WTC11 (cell line): ENCODE results near the gene ZDHHC14. TPM values are rescaled to one million over a fixed set of nuclear protein-coding genes. Genes with fewer than 3 reads are reported as not detected.

ENCODE experiments used
- ATAC-seq: fragments of 200-7000 bp; cut with Tn5 transposase; 2 replicates; pipeline ENCODE4 v1.10.0; 2021; ENCODE audit warnings: mild to moderate bottlenecking, moderate library complexity
- CTCF ChIA-PET: fragments of 300-600 bp; sonication (Branson Sonifier 250); formaldehyde crosslinking; loops from one replicate; lab custom pipeline; 2021; ENCODE audit warnings: antibody characterized with exemption; lab: Charles Lee
- POLR2A ChIA-PET: fragments of 350-600 bp; sonication (Branson Sonifier 250); formaldehyde crosslinking; loops from one replicate; lab custom pipeline; 2021; ENCODE audit warnings: antibody characterized with exemption; lab: Charles Lee
- DNase-seq: peaks from one replicate; pipeline ENCODE4 v3.0.0; 2021; ENCODE audit warnings: low spot score
- H3K27ac Mint-ChIP-seq: 2 replicates; pipeline ENCODE4 v1.8.0; 2021; ENCODE audit warnings: mixed read lengths
- H3K27me3 Mint-ChIP-seq: 2 replicates; pipeline ENCODE4 v1.8.0; 2021; ENCODE audit warnings: low read depth, mild to moderate bottlenecking, moderate library complexity, mixed read lengths
- H3K36me3 Mint-ChIP-seq: 2 replicates; pipeline ENCODE4 v1.8.0; 2021; ENCODE audit warnings: mixed read lengths
- H3K4me1 Mint-ChIP-seq: 2 replicates; pipeline ENCODE4 v1.8.0; 2022; ENCODE audit warnings: mixed read lengths
- H3K4me3 Mint-ChIP-seq: 2 replicates; pipeline ENCODE4 v1.8.0; 2021; ENCODE audit warnings: mild to moderate bottlenecking, moderate library complexity, mixed read lengths
- H3K9me3 Mint-ChIP-seq: 2 replicates; pipeline ENCODE4 v1.8.0; 2021; ENCODE audit warnings: mixed read lengths
- ELF4 ChIP-seq: sonication (generic); formaldehyde crosslinking; IDR thresholded peaks from 2 replicates; pipeline ENCODE4 v1.8.1; 2022; ENCODE audit warnings: low read depth, mild to moderate bottlenecking, moderate library complexity, missing genetic modification reagents
- EMX1 ChIP-seq: fragments of 250-450 bp; sonication (Bioruptor Pico); IDR thresholded peaks from 2 replicates; pipeline ENCODE4 v1.8.0; 2021; ENCODE audit warnings: mild to moderate bottlenecking
- ESRRA ChIP-seq: sonication (generic); formaldehyde crosslinking; IDR thresholded peaks from 2 replicates; pipeline ENCODE4 v1.8.1; 2022; ENCODE audit warnings: mild to moderate bottlenecking, missing genetic modification reagents, borderline replicate concordance
- GTF2I ChIP-seq: fragments of 250-450 bp; sonication (Bioruptor Pico); conservative IDR thresholded peaks from 2 replicates; pipeline ENCODE4 v1.4.0; 2021; ENCODE audit warnings: mild to moderate bottlenecking
- HMGA2 ChIP-seq: fragments of 250-450 bp; sonication (Bioruptor Pico); IDR thresholded peaks from 2 replicates; pipeline ENCODE4 v1.4.0; 2021; ENCODE audit warnings: mild to moderate bottlenecking, moderate library complexity
- KAT7 ChIP-seq: sonication (generic); formaldehyde crosslinking; IDR thresholded peaks from 2 replicates; pipeline ENCODE4 v1.8.1; 2023; ENCODE audit warnings: missing genetic modification reagents, mild to moderate bottlenecking, borderline replicate concordance
- NFYB ChIP-seq: sonication (generic); formaldehyde crosslinking; conservative IDR thresholded peaks from 2 replicates; pipeline ENCODE4 v1.8.0; 2022; ENCODE audit warnings: low read depth, missing genetic modification reagents
- NR2C2 ChIP-seq: sonication (generic); formaldehyde crosslinking; IDR thresholded peaks from 2 replicates; pipeline ENCODE4 v1.8.0; 2022; ENCODE audit warnings: mild to moderate bottlenecking, missing genetic modification reagents
- OVOL2 ChIP-seq: fragments of 250-450 bp; sonication (Bioruptor Pico); IDR thresholded peaks from 2 replicates; pipeline ENCODE4 v1.9.0; 2021; ENCODE audit warnings: mild to moderate bottlenecking, borderline replicate concordance
- RORB ChIP-seq: fragments of 250-450 bp; sonication (Bioruptor Pico); IDR thresholded peaks from 2 replicates; pipeline ENCODE4 v1.9.0; 2021; ENCODE audit warnings: mild to moderate bottlenecking
- SOX15 ChIP-seq: fragments of 250-450 bp; sonication (Bioruptor Pico); IDR thresholded peaks from 2 replicates; pipeline ENCODE4 v1.9.0; 2021; ENCODE audit warnings: mild to moderate bottlenecking
- TCF7 ChIP-seq: sonication (generic); formaldehyde crosslinking; IDR thresholded peaks from 2 replicates; pipeline ENCODE4 v1.8.0; 2022; ENCODE audit warnings: mild to moderate bottlenecking, low read depth, missing genetic modification reagents, moderate library complexity
- ZNF121 ChIP-seq: sonication (generic); formaldehyde crosslinking; IDR thresholded peaks from 2 replicates; pipeline ENCODE4 v1.8.0; 2023; ENCODE audit warnings: missing genetic modification reagents
- ZNF219 ChIP-seq: sonication (generic); formaldehyde crosslinking; IDR thresholded peaks from 2 replicates; pipeline ENCODE4 v1.8.0; 2023; ENCODE audit warnings: missing genetic modification reagents, mild to moderate bottlenecking, borderline replicate concordance
- ZNF263 ChIP-seq: sonication (generic); formaldehyde crosslinking; IDR thresholded peaks from 2 replicates; pipeline ENCODE4 v1.8.1; 2022; ENCODE audit warnings: low read depth, mild to moderate bottlenecking, moderate library complexity, missing genetic modification reagents
- ZNF416 ChIP-seq: fragments of 250-450 bp; sonication (Bioruptor Pico); IDR thresholded peaks from 2 replicates; pipeline ENCODE4 v1.9.0; 2021; ENCODE audit warnings: mild to moderate bottlenecking, inconsistent platforms
- ZNF423 ChIP-seq: fragments of 250-450 bp; sonication (Bioruptor Pico); IDR thresholded peaks from 2 replicates; pipeline ENCODE4 v2.1.2; 2022; ENCODE audit warnings: mild to moderate bottlenecking, moderate library complexity
- total RNA-seq: library from RNA; stranded (reverse); gene quantifications from 3 replicates; pipeline ENCODE4 v1.2.3, GENCODE V29; 2021
- TF ChIP-seq, protein P1 (sequence below): sonication (generic); formaldehyde crosslinking; IDR thresholded peaks from 2 replicates; pipeline ENCODE4 v1.8.1; 2023; ENCODE audit warnings: mild to moderate bottlenecking, missing genetic modification reagents
- TF ChIP-seq, protein P2 (sequence below): sonication (generic); formaldehyde crosslinking; IDR thresholded peaks from 2 replicates; pipeline ENCODE4 v1.8.0; 2022; ENCODE audit warnings: mild to moderate bottlenecking, missing genetic modification reagents
- TF ChIP-seq, protein P3 (sequence below): sonication (generic); formaldehyde crosslinking; IDR thresholded peaks from 2 replicates; pipeline ENCODE4 v1.8.0; 2022; ENCODE audit warnings: mild to moderate bottlenecking, missing genetic modification reagents
- TF ChIP-seq, protein P4 (sequence below): sonication (generic); formaldehyde crosslinking; IDR thresholded peaks from 2 replicates; pipeline ENCODE4 v1.8.1; 2022; ENCODE audit warnings: missing genetic modification reagents, borderline replicate concordance
- TF ChIP-seq, protein P5 (sequence below): sonication (generic); formaldehyde crosslinking; IDR thresholded peaks from 2 replicates; pipeline ENCODE4 v1.8.1; 2023; ENCODE audit warnings: mild to moderate bottlenecking, missing genetic modification reagents, borderline replicate concordance
- TF ChIP-seq, protein P6 (sequence below): sonication (generic); formaldehyde crosslinking; IDR thresholded peaks from 2 replicates; pipeline ENCODE4 v1.8.1; 2023; ENCODE audit warnings: mild to moderate bottlenecking, missing genetic modification reagents, moderate library complexity
- TF ChIP-seq, protein P7 (sequence below): sonication (generic); formaldehyde crosslinking; IDR thresholded peaks from 2 replicates; pipeline ENCODE4 v1.8.1; 2022; ENCODE audit warnings: mild to moderate bottlenecking, missing genetic modification reagents, moderate library complexity, borderline replicate concordance
- TF ChIP-seq, protein P8 (sequence below): sonication (generic); formaldehyde crosslinking; IDR thresholded peaks from 2 replicates; pipeline ENCODE4 v1.8.0; 2022; ENCODE audit warnings: mild to moderate bottlenecking, missing genetic modification reagents

Gene ZDHHC14
- total RNA-seq, 1 experiment from 2014 or later: 6.6 TPM

DNA sequence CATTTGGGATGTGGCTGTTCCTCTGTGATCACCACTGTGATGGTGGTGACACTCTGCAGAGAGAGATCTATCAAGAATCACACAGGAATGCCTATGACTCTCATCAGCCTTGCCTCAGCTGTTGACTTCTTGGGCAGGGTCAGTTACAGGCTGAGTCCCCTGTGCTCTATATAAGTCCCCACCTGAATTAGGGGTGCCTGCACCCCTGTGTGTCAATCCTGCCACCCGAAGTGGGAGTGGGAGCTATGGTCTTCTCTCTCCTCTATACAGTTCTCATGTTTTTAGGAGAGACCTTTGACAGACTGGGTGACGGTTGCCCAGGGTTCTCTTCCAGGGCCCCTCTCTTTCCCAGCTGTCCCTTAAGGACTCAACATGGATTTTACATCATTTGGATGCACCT, 173.8 kb downstream of the ZDHHC14 start:
- H3K36me3 Mint-ChIP-seq: no peaks in the 10 kb centered on the region
- no peak overlapping the region for H3K4me3 Mint-ChIP-seq
- no peak for DNase-seq
- TF ChIP-seq GTF2I (CRISPR knock-in tag): no peak
- TF ChIP-seq, protein P1, sequence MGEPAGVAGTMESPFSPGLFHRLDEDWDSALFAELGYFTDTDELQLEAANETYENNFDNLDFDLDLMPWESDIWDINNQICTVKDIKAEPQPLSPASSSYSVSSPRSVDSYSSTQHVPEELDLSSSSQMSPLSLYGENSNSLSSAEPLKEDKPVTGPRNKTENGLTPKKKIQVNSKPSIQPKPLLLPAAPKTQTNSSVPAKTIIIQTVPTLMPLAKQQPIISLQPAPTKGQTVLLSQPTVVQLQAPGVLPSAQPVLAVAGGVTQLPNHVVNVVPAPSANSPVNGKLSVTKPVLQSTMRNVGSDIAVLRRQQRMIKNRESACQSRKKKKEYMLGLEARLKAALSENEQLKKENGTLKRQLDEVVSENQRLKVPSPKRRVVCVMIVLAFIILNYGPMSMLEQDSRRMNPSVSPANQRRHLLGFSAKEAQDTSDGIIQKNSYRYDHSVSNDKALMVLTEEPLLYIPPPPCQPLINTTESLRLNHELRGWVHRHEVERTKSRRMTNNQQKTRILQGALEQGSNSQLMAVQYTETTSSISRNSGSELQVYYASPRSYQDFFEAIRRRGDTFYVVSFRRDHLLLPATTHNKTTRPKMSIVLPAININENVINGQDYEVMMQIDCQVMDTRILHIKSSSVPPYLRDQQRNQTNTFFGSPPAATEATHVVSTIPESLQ: no peak
- TF ChIP-seq ZNF416: no peak
- no peak for TF ChIP-seq RORB
- TF ChIP-seq, protein P2, sequence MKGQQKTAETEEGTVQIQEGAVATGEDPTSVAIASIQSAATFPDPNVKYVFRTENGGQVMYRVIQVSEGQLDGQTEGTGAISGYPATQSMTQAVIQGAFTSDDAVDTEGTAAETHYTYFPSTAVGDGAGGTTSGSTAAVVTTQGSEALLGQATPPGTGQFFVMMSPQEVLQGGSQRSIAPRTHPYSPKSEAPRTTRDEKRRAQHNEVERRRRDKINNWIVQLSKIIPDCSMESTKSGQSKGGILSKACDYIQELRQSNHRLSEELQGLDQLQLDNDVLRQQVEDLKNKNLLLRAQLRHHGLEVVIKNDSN (CRISPR knock-in tag): no peak
- no peak for TF ChIP-seq TCF7
- no peak for TF ChIP-seq ESRRA
- no peak for TF ChIP-seq ZNF263 (CRISPR knock-in tag)
- no peak for TF ChIP-seq EMX1 (CRISPR knock-in tag)
- TF ChIP-seq NR2C2: no peak
- no peak for TF ChIP-seq ZNF219 (CRISPR knock-in tag)
- TF ChIP-seq, protein P3, sequence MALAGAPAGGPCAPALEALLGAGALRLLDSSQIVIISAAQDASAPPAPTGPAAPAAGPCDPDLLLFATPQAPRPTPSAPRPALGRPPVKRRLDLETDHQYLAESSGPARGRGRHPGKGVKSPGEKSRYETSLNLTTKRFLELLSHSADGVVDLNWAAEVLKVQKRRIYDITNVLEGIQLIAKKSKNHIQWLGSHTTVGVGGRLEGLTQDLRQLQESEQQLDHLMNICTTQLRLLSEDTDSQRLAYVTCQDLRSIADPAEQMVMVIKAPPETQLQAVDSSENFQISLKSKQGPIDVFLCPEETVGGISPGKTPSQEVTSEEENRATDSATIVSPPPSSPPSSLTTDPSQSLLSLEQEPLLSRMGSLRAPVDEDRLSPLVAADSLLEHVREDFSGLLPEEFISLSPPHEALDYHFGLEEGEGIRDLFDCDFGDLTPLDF (CRISPR knock-in tag): no peak
- no peak for TF ChIP-seq KAT7 (CRISPR knock-in tag)
- no peak for TF ChIP-seq ELF4
- TF ChIP-seq ZNF121 (CRISPR knock-in tag): no peak
- TF ChIP-seq, protein P4, sequence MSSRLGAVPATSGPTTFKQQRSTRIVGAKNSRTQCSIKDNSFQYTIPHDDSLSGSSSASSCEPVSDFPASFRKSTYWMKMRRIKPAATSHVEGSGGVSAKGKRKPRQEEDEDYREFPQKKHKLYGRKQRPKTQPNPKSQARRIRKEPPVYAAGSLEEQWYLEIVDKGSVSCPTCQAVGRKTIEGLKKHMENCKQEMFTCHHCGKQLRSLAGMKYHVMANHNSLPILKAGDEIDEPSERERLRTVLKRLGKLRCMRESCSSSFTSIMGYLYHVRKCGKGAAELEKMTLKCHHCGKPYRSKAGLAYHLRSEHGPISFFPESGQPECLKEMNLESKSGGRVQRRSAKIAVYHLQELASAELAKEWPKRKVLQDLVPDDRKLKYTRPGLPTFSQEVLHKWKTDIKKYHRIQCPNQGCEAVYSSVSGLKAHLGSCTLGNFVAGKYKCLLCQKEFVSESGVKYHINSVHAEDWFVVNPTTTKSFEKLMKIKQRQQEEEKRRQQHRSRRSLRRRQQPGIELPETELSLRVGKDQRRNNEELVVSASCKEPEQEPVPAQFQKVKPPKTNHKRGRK: no peak
- CTCF ChIA-PET: no interaction called here
- H3K9me3 Mint-ChIP-seq: no peaks in the 10 kb centered on the region
- H3K4me1 Mint-ChIP-seq: peaks cover 72% of the 10 kb centered on the region
- POLR2A ChIA-PET: no interaction called here
- ATAC-seq: no peak
- H3K27ac Mint-ChIP-seq: no peak overlapping the region
- no peaks in the 10 kb centered on the region; the same call in 1 of the 2 replicates for H3K27me3 Mint-ChIP-seq

DNA sequence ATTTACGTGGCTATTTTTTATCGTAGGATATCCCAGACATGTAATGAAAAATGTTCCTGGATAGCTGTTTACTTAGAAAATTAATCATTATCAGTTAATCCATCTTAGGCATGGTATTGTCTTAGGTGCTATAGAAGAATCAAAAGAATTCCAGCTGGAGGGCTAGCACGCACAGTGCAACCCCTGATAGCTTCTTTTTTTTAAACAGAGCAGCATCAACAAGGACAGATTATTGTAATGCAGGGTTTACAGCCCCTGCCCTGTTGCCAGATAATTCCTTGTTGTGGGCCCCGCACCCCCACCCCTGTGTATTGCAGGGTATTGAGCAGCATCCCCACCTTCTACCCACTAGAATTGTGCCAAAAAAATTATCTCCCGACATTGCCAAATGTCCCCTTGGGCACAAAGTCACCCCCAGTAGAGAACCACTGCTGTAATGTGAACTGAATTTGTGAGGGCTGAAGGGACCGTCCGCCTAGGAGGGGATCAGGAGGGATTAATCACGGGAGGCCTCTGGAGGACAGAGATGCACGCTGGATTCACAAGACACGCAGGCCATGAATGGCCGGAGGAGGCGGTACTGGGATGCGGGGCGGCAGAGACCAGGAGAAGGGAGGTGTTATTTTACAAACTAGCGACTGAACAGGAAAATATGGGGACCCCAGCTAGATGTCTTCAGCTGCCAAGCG, 174.6 kb downstream of the ZDHHC14 start:
- DNase-seq: no peak
- Mint-ChIP-seq H3K9me3 (no peaks in the 10 kb centered on the region), H3K4me3 (no peak overlapping the region), H3K27ac (no peak overlapping the region; the same call in 1 of the 2 replicates), H3K4me1 (peaks cover 64% of the 10 kb centered on the region), H3K36me3 (no peaks in the 10 kb centered on the region), H3K27me3 (no peaks in the 10 kb centered on the region)
- CTCF ChIA-PET: no interaction called here
- POLR2A ChIA-PET: no interaction called here
- no peak for ATAC-seq
- TF ChIP-seq NFYB (CRISPR knock-in tag) (no peak), HMGA2 (CRISPR knock-in tag) (no peak), OVOL2 (CRISPR knock-in tag) (no peak), ZNF423 (no peak), SOX15 (no peak)
- TF ChIP-seq, protein P5, sequence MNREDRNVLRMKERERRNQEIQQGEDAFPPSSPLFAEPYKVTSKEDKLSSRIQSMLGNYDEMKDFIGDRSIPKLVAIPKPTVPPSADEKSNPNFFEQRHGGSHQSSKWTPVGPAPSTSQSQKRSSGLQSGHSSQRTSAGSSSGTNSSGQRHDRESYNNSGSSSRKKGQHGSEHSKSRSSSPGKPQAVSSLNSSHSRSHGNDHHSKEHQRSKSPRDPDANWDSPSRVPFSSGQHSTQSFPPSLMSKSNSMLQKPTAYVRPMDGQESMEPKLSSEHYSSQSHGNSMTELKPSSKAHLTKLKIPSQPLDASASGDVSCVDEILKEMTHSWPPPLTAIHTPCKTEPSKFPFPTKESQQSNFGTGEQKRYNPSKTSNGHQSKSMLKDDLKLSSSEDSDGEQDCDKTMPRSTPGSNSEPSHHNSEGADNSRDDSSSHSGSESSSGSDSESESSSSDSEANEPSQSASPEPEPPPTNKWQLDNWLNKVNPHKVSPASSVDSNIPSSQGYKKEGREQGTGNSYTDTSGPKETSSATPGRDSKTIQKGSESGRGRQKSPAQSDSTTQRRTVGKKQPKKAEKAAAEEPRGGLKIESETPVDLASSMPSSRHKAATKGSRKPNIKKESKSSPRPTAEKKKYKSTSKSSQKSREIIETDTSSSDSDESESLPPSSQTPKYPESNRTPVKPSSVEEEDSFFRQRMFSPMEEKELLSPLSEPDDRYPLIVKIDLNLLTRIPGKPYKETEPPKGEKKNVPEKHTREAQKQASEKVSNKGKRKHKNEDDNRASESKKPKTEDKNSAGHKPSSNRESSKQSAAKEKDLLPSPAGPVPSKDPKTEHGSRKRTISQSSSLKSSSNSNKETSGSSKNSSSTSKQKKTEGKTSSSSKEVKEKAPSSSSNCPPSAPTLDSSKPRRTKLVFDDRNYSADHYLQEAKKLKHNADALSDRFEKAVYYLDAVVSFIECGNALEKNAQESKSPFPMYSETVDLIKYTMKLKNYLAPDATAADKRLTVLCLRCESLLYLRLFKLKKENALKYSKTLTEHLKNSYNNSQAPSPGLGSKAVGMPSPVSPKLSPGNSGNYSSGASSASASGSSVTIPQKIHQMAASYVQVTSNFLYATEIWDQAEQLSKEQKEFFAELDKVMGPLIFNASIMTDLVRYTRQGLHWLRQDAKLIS (CRISPR knock-in tag): no peak
- TF ChIP-seq, protein P6, sequence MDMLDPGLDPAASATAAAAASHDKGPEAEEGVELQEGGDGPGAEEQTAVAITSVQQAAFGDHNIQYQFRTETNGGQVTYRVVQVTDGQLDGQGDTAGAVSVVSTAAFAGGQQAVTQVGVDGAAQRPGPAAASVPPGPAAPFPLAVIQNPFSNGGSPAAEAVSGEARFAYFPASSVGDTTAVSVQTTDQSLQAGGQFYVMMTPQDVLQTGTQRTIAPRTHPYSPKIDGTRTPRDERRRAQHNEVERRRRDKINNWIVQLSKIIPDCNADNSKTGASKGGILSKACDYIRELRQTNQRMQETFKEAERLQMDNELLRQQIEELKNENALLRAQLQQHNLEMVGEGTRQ (CRISPR knock-in tag): no peak
- TF ChIP-seq, protein P7, sequence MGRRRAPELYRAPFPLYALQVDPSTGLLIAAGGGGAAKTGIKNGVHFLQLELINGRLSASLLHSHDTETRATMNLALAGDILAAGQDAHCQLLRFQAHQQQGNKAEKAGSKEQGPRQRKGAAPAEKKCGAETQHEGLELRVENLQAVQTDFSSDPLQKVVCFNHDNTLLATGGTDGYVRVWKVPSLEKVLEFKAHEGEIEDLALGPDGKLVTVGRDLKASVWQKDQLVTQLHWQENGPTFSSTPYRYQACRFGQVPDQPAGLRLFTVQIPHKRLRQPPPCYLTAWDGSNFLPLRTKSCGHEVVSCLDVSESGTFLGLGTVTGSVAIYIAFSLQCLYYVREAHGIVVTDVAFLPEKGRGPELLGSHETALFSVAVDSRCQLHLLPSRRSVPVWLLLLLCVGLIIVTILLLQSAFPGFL: no peak
- TF ChIP-seq, protein P2 (CRISPR knock-in tag): no peak
- TF ChIP-seq, protein P8, sequence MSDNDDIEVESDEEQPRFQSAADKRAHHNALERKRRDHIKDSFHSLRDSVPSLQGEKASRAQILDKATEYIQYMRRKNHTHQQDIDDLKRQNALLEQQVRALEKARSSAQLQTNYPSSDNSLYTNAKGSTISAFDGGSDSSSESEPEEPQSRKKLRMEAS (CRISPR knock-in tag): no peak
